Heart left ventricle (tissue), 13 donors: ENCODE data around the gene ZNF512.

Source experiments
- CTCF ChIP-seq, 12 donors: fragments of 200-600 bp; sonication (generic) in 4 of 12; IDR thresholded peaks; one replicate each; pipeline versions ENCODE4 v1.5.0 to v1.8.0; 2018 to 2022; ENCODE audit warnings: antibody characterized with exemption in 12 of 12, mild to moderate bottlenecking in 5 of 12
- POLR2A ChIP-seq, 2 donors: fragments of 450-650 bp; IDR thresholded peaks; one replicate each; pipeline ENCODE4 v1.6.1; 2017; ENCODE audit warnings: antibody characterized with exemption in 2 of 2, mild to moderate bottlenecking in 2 of 2, moderate library complexity in 2 of 2
- donor health status: ischemic (EF 13 %, LVEDD 7.1; RV severe dilation, severe dysfunction).
- donor health status: DM: no; HTN: yes; CAD: no.
- donor health status: DM: no; HTN: no; CAD: no.
- donor health status: ischemic (EF 25% LVEDD 6.9; RV normal size, moderate dysfunction).
- donor health status: ischemic (EF 25% LVEDD 5.7; RV mildly dilated, moderate dysfunction).
- donor health status: ischemic (EF 35%, LVEDD 5.7; RV mildly dilated, moderate dysfunction).
- donor health status: nonischemic (EF 11% LVEDD 7.7; RV severe dilation, severe dysfunction).
- donor health status: DM: yes; HTN: yes; CAD: no.
- donor health status: PGD.
- donor health status: ischemic (EF 29% LVEDD 5.4; RV normal size, mild dysfunction).
- donor health status: nonischemic (EF 23%, LVEDD 6.1; RV moderate dilation, normal function).

GRCh38 chr2:27587025-27587424, 4.2 kb downstream of the ZNF512 start:
- TF ChIP-seq CTCF (IDR thresholded peaks at IDR 0.05) = no peak
- no peak for TF ChIP-seq POLR2A (IDR thresholded peaks at IDR 0.05)
